GM18499 (cell line): Measurements from ENCODE around the gene PSMD3.

Experiments used
- ATAC-seq: cut with Tn5 transposase; IDR thresholded peaks from one replicate; pipeline ENCODE4 v1.9.1; 2021; ENCODE audit warnings: moderate number of reproducible peaks; ENCODE audit not compliant: insufficient read depth, unreplicated experiment

The PSMD3 gene

DNA sequence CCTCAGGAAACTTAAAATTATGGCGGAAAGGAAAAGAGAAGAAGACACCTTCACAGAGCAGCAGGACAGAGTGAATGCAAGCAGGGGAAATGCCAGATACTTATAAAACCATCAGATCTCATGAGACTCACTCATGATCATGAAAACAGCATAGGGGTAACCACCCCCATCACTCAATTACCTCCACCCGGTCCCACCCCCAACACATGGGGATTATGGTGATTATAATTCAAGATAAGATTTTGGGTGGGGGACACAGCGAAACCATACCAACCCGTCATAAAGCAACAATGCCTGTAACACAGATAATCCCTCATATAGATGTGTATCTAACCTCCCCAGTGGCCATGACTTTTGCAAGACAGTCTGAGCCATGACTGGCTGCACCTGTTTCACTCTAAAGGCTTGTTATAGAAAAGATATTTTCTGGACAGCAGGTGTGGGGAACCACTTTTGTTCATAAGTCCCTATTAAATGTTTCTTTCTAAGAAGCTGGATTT lies 24.8 kb upstream of the PSMD3 start:
- no peak for ATAC-seq

GRCh38 chr17:39960524-39961041 lies 20.0 kb upstream of the PSMD3 start:
- no peak for ATAC-seq

DNA sequence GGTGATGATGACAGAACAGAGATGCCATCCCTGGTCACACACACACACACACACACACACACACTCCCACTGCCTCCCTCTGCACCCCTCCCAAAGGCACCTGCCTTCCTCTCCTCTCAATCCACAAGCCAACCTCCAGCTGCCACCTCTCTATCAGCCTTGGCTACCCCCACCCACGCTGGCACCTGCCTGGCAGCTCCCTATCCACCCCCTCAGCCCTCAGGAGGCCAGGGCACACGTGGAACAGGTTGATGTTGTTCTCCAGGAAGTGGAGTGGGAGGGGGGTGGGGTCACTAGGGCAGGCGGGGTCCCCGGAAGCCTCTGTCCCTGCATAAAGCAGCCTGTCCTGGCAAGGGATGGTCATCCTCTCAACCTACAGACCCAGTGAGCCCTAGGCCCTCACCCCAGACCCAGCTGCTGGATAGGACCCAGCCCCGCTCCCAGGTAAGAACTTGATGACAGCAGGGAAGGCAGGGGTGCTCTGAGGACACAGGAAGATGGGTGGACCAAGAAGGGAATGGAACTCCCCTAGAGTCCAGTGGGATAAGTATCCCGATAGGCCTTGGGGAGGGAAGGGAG lies 17.9 kb upstream of the PSMD3 start, which contains the start of gene GSDMA:
Gene GSDMA, plus strand, starts transcription at position 363 of the 579 bp plus-strand sequence. CDS start 2,684 bp downstream, outside the sequence.
- ATAC-seq, result no peak

DNA sequence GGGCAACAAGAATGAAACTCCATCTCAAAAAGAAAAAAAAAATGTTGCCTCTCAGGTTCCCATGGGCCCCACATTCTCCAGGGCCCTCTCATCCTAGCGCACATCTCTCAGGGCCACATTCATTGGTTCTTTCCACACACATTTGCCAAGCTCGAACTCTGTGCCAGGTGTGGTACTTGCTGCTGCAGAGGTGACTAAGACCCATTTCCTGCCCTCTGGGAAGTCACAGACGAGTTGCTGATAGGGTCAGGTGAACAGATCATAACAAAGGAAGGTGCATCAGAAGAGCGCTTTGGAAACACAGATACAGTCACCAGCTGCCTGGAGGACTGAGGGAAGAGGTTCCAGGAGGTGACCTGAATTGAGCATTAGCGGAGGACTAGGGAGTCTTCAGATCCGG lies 16.8 kb upstream of the PSMD3 start:
- no peak for ATAC-seq

DNA sequence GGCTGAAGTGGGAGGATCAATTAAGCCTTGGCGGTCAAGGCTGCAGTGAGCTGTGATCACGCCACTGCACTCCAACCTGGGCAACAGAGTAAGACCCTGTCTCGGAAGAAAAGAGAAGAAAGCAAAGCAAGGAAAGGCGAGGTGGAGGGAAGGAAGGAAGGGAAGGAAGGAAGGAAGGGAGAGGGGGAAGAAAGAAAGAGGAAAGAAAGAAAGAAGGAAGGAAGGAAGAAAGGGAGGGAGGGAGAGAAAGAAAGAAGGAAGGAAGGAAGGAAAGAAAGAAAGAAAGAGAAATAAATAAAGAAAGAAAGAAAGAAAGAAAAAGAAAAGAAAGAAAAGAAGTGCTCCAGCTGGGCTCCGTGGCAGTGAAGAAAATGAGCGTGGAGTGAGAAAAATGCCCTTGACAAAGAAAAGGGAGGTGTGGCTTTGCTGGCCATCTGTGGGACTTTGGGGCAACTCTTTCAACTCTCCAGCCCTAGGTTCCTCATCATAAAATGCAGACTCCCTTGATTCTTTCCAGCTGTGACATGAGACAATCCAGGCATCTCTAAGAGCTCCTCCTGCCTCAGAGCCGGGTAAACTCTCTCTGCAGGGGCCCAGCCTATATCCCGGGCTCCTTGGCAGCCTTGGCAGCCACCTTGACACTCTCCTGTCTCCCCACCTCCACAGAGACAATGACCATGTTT lies 15.4 kb upstream of the PSMD3 start:
- no peak for ATAC-seq

GRCh38 chr17:39966771-39967170 lies 13.8 kb upstream of the PSMD3 start:
- ATAC-seq, result no peak

DNA sequence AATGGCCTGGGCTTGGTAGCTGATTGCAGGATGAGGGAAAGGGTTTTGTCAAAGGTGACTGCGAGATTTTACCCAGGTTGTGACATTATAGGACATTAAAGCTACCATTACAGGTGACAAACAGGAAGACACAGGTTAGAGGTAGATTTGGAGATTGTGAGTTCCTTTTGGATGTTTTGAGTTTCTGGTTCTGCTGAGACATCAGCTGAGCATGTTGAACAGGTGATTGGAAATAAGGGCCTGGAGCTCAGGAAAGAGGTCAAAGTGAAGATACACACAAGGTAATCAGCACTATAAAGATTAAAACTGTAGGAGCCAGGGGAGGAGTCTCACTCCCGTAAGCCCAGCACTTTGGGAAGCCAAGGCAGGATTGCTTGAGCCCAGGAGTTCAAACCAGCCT lies 11.8 kb upstream of the PSMD3 start:
- no peak for ATAC-seq

DNA sequence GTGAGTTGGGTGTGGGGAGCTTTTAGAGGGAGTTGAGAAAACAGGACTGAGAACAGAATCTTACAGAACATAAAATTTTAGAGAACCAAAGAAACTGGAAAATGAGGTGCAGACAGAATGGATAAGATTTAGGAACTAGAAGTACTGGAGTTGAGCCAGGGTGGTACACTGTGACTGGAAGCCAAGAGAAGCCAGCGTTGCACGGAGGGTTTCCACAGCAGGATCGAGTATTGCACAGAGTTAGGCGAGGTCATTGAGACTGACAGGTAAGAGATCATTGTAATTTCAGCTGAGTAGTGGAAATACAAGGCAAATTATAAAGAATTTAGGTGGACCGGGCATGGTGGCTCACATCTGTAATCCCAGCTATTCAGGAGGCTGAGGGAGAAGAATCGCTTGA lies 11.2 kb upstream of the PSMD3 start:
- no peak for ATAC-seq

DNA sequence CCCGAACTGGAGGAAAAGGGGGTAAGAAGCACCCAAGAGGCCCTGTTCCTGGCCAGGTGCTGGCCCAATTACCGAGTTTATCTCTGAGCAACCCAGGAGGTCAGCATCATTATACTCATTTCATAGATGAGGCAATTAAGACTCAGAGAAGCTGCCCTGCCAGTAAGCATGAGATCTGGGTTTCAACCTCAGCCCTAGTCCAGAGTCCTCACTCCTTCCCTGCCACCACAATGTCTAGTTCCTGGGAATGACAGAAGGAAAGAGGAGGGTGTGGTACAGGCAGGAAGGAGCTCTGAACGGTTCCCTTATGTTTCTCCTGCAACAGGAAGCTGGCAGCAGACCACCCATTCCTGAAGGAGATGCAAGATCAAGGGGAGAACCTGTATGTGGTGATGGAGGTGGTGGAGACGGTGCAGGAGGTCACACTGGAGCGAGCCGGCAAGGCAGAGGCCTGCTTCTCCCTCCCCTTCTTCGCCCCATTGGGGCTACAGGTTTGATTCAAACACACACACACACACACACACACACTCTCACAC lies 10.4 kb upstream of the PSMD3 start:
- no peak for ATAC-seq

- no peak for ATAC-seq
Observed at GRCh38 chr17:39971076-39971603, 9.5 kb upstream of the PSMD3 start.

- ATAC-seq, result no peak
Observed at GRCh38 chr17:39972271-39972670, 8.3 kb upstream of the PSMD3 start.

GRCh38 chr17:39973496-39973895 lies 7.1 kb upstream of the PSMD3 start:
- no peak for ATAC-seq

- ATAC-seq, result no peak
Observed at GRCh38 chr17:39974433-39974832, 6.2 kb upstream of the PSMD3 start.

GRCh38 chr17:39975801-39976200 lies 4.8 kb upstream of the PSMD3 start:
- ATAC-seq, result no peak

- ATAC-seq, result no peak
Observed at GRCh38 chr17:39979016-39979670, 1.5 kb upstream of the PSMD3 start.

GRCh38 chr17:39979893-39980350 lies 685 bp upstream of the PSMD3 start:
- peak; percentile 11 for ATAC-seq

- no peak for ATAC-seq
Observed at GRCh38 chr17:39981207-39981741, 667 bp downstream of the PSMD3 start.

- ATAC-seq, result no peak
Observed at GRCh38 chr17:39981766-39982375, 1.3 kb downstream of the PSMD3 start.

GRCh38 chr17:39988206-39988810 lies 7.7 kb downstream of the PSMD3 start:
- no peak for ATAC-seq

- ATAC-seq, result no peak
Observed at GRCh38 chr17:39994448-39994847, 13.8 kb downstream of the PSMD3 start.
